Measurements from ENCODE around the gene CEBPZ. TPM values are rescaled to one million over a fixed set of nuclear protein-coding genes. Genes with fewer than 3 reads are reported as not detected.

CEBPZ gene
- total and polyA plus RNA-seq, 2 donors (not counting 1 experiment from before 2014, with no cell fraction given) = 5.3 to 56.5 TPM

DNA sequence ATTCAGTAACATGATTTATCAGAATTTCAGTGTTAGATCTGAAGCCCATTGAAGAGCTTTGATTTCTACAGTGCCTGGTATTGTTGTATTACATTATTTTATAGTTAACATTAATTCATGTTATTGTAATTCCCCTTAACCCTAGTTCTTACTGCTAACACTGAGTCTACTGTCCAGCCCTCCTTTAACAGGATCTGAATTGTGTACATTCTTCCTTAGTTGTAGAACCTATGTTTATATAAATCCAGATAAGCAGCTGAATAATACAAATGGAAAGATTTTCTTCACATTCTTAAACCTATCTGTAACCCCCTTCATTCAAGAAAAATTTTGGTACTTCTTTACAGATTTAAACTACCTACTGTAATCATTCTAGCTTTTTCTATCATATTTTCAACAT, 14.8 kb upstream of the CEBPZ start:
- no peak overlapping the region for H3K4me3 Mint-ChIP-seq
- Histone ChIP-seq H3K79me2 (ENCODE audit: control insufficient read depth, insufficient read depth, low read length) (no peaks in the 10 kb centered on the region), H2AFZ (ENCODE audit: insufficient read depth, low read depth, low read length, poor library complexity, severe bottlenecking) (no peak overlapping the region), H3K36me3 (replicated peaks in 1 of 2; ENCODE audit: control extremely low read depth in 1 of 2, control insufficient read depth in 1 of 2, extremely low read depth in 1 of 2, insufficient read depth in 2 of 2, low read length in 1 of 2) (peaks cover 26 to 77% of the 10 kb centered on the region in 2 experiments), H3K4me3 (ENCODE audit: control extremely low read depth in 1 of 5, extremely low read depth in 1 of 5, insufficient read depth in 1 of 5, low read depth in 2 of 5, low read length in 4 of 5) (no peak overlapping the region), H3K27me3 (replicated peaks in 1 of 4; ENCODE audit: control extremely low read depth in 1 of 4, control insufficient read depth in 3 of 4, insufficient read depth in 4 of 4, low read length in 3 of 4) (no peaks in the 10 kb centered on the region), H3K4me2 (replicated peaks; ENCODE audit: low read depth, low read length, poor library complexity, severe bottlenecking) (no peak overlapping the region), H4K20me1 (ENCODE audit: control insufficient read depth, insufficient read depth, low read length, poor library complexity, severe bottlenecking) (no peaks in the 10 kb centered on the region), H3K4me1 (ENCODE audit: control insufficient read depth in 2 of 2, insufficient read depth in 2 of 2, low read length in 2 of 2) (no peaks in the 10 kb centered on the region), H3K27ac (ENCODE audit: low read length in 2 of 2) (no peak overlapping the region), H3K9me3 (ENCODE audit: control extremely low read depth in 1 of 3, control insufficient read depth in 2 of 3, insufficient read depth in 1 of 3, low read length in 2 of 3) (no peaks in the 10 kb centered on the region), H3K9ac (ENCODE audit: low read length) (no peak overlapping the region)
- ChIA-PET CTCF (no interaction called here), POLR2A (no interaction called here)
- no peak for TF ChIP-seq EZH2 (IDR thresholded peaks at IDR 0.05; ENCODE audit: borderline replicate concordance, insufficient read depth, low read depth, low read length, poor library complexity, severe bottlenecking)
- TF ChIP-seq, protein P1, sequence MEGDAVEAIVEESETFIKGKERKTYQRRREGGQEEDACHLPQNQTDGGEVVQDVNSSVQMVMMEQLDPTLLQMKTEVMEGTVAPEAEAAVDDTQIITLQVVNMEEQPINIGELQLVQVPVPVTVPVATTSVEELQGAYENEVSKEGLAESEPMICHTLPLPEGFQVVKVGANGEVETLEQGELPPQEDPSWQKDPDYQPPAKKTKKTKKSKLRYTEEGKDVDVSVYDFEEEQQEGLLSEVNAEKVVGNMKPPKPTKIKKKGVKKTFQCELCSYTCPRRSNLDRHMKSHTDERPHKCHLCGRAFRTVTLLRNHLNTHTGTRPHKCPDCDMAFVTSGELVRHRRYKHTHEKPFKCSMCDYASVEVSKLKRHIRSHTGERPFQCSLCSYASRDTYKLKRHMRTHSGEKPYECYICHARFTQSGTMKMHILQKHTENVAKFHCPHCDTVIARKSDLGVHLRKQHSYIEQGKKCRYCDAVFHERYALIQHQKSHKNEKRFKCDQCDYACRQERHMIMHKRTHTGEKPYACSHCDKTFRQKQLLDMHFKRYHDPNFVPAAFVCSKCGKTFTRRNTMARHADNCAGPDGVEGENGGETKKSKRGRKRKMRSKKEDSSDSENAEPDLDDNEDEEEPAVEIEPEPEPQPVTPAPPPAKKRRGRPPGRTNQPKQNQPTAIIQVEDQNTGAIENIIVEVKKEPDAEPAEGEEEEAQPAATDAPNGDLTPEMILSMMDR (IDR thresholded peaks at IDR 0.05) = no peak
- H3K27ac Mint-ChIP-seq = no peak overlapping the region
- ATAC-seq (ENCODE audit: low read depth) = no peak
- H3K9me3 Mint-ChIP-seq (ENCODE audit: insufficient read depth) = no peaks in the 10 kb centered on the region
- no peak for DNase-seq
- intact Hi-C loops (cut with micrococcal nuclease) = no loop called here
- peaks cover 2% of the 10 kb centered on the region for H3K4me1 Mint-ChIP-seq
- H3K27me3 Mint-ChIP-seq = no peaks in the 10 kb centered on the region

DNA sequence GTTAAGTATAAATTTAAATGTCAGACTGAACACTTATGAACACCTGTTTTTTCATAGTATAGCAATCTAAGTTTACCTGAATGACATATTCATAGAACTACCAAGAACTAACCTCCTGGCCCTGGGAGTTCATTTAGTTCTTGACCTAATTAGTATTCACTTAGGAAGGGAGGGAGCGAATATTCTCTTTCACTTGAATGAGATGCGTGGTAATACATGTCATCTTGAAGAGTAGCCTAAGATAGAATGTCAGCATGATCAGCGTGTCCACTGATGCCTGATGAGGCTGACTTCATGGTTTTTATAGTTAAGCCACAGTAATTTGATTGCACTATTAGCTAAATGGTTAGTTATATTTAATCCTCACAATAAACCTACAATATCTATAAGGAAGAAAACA, 13.4 kb upstream of the CEBPZ start:
- Histone ChIP-seq H3K4me2 (replicated peaks; ENCODE audit: low read depth, low read length, poor library complexity, severe bottlenecking) (no peak overlapping the region), H3K27me3 (replicated peaks in 1 of 4; ENCODE audit: control extremely low read depth in 1 of 4, control insufficient read depth in 3 of 4, insufficient read depth in 4 of 4, low read length in 3 of 4) (no peaks in the 10 kb centered on the region), H3K27ac (ENCODE audit: low read length in 2 of 2) (no peak overlapping the region), H3K9me3 (ENCODE audit: control extremely low read depth in 1 of 3, control insufficient read depth in 2 of 3, insufficient read depth in 1 of 3, low read length in 2 of 3) (no peaks in the 10 kb centered on the region), H4K20me1 (ENCODE audit: control insufficient read depth, insufficient read depth, low read length, poor library complexity, severe bottlenecking) (no peaks in the 10 kb centered on the region), H3K36me3 (replicated peaks in 1 of 2; ENCODE audit: control extremely low read depth in 1 of 2, control insufficient read depth in 1 of 2, extremely low read depth in 1 of 2, insufficient read depth in 2 of 2, low read length in 1 of 2) (peaks cover 26 to 67% of the 10 kb centered on the region in 2 experiments), H3K4me1 (ENCODE audit: control insufficient read depth in 2 of 2, insufficient read depth in 2 of 2, low read length in 2 of 2) (no peaks in the 10 kb centered on the region), H3K9ac (ENCODE audit: low read length) (no peak overlapping the region), H2AFZ (ENCODE audit: insufficient read depth, low read depth, low read length, poor library complexity, severe bottlenecking) (no peak overlapping the region), H3K4me3 (ENCODE audit: control extremely low read depth in 1 of 5, extremely low read depth in 1 of 5, insufficient read depth in 1 of 5, low read depth in 2 of 5, low read length in 4 of 5) (no peak overlapping the region), H3K79me2 (ENCODE audit: control insufficient read depth, insufficient read depth, low read length) (no peaks in the 10 kb centered on the region)
- no peaks in the 10 kb centered on the region for H3K27me3 Mint-ChIP-seq
- ChIA-PET CTCF (interaction anchor here (1.3 kb wide), 1 partner anchor 13 kb away, joined by 3 read pairs; the partner anchor contains the start of genes CEBPZ and NDUFAF7), POLR2A (interaction anchor here (0.6 kb wide), 1 partner anchor 8 kb away, joined by 3 read pairs; no protein-coding TSS in a partner anchor)
- intact Hi-C loops (cut with micrococcal nuclease) = loop anchor here (5.0 kb wide), 1 partner anchor 38 kb away; no protein-coding TSS in a partner anchor
- peaks cover 2% of the 10 kb centered on the region for H3K4me1 Mint-ChIP-seq
- no peak overlapping the region for H3K4me3 Mint-ChIP-seq
- WGBS (ENCODE audit: insufficient coverage) = no CpG with 5 or more reads among the region's 3 CpGs
- no peak overlapping the region for H3K27ac Mint-ChIP-seq
- H3K9me3 Mint-ChIP-seq (ENCODE audit: insufficient read depth) = no peaks in the 10 kb centered on the region
- no peak for DNase-seq
- ATAC-seq (ENCODE audit: low read depth) = no peak
- no peak for TF ChIP-seq EZH2 (IDR thresholded peaks at IDR 0.05; ENCODE audit: borderline replicate concordance, insufficient read depth, low read depth, low read length, poor library complexity, severe bottlenecking)
- TF ChIP-seq, protein P1 (IDR thresholded peaks at IDR 0.05) = no peak
